SHP77 treated with DMSO at 0.1 percent for 48 hours (cell line): ENCODE data around the gene CCND1.
"Not testable (repeated sequence)": the region's sequence is repeated elsewhere in the genome, so short reads cannot be mapped to it uniquely, and the experiment has no call there.

Source experiments
- DNase-seq: peaks from one replicate; lab custom pipeline; 2025; lab: John Stamatoyannopoulos, UW

Gene CCND1

DNA sequence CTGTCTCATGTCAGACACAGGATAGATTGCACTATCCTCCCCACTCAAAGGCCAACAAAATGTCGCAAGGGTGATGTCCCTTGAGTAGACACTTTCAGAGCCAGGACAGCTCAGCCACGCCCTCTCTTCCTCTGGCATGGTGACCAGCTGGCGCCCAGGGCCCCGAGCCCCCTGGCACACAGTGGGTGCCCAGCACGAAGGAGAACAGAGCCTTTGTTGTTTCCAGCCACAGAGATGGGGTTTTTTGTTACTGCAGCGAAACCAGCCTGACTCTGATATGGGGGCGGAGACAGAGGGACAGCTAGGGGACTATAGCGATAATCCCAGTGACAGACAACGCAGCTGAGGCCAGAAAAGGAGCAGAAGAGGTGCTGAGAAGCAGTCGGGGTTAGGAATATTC is 23.3 kb upstream of the CCND1 start:
- no peak for DNase-seq

DNA sequence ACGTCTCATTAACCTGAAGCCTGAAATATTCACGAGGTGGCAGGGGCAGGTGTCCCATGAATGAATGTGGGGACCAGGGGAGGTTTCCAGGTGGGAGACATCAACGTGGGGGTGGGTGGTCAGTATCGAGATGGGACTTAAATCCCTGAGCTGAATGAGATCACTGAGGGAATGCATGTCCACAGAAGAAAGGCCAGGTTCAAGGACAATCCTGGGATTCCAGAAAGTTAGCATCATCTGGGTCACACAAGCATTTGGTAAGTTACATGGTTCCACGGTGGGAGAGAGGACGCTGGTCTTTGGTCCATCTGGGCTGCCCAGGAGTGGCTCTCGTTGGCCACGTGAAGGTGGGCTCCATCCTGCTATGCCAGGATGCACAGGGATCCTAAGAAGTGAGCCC is 22.7 kb upstream of the CCND1 start:
- DNase-seq = no peak

DNA sequence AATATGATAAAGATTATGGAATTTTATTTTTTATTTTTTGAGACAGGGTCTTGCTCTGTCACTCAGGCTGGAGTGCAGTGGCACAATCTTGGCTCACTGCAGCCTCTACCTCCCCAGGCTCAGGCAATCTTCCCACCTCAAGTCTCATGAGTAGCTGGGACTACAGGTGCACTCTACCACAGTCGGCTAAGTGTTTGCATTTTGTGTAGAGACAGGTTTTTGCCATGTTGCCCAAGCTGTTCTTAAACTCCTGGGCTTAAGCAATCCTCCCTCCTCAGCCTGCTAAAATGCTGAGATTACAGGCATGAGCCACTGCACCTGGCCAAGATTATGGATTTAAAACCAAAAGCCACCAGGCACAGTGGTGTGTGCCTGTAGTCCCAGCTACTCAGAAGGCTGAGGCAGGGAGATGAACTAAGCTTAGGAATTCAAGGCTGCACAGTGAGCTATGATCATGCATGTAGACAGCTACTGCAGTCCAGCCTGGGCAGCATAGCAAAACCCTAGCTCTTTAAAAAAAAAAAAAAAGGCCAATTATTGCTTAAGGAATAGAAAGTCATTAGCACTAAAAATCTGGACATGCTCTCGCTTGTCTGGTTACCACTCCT is 20.2 kb upstream of the CCND1 start:
- no peak for DNase-seq

DNA sequence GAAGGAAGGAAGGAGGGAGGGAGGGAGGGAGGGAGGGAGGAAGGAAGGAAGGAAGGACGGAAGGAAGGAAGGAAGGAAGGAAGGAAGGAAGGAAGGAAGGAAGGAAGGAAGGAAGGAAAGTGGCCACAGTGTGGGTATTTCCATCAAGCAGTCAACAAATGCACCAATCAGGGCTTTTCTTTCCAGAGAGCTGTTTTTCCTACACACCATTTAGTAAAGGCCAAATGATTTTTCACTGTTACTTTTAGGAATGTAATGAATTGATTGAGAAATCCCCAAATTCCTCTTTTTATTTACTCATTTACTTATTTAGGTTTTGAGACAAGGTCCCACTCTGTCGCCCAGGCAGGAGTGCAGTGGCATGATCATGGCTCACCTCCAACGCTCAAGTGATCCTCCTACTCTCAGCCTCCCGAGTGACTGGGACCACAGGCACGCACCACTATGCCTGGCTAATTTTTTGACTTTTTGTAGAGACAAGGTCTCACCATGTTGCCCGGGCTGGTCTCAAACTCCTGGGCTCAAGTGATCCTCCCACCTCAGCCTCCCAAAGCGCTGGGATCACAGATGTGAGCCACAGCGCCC is 18.8 kb upstream of the CCND1 start:
- DNase-seq = not testable (repeated sequence)

DNA sequence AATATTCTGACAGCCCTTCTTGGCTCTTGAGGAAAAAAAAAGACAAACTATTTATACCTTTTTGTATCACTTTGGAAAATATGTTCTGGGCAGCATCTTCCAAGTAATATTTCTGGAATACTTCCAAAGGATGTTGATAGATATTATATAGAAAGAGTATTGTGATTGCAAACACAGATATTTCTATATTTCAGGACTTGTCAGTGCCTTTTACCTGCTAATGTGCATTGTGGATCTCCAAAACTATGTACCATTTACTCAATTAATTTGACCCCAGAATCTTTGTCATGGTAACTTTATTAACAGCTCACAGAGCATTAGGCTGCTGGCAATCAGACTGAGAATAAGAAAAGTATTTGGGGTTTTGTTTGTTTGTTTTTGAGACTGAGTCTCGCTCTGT is 16.7 kb upstream of the CCND1 start:
- no peak for DNase-seq

DNA sequence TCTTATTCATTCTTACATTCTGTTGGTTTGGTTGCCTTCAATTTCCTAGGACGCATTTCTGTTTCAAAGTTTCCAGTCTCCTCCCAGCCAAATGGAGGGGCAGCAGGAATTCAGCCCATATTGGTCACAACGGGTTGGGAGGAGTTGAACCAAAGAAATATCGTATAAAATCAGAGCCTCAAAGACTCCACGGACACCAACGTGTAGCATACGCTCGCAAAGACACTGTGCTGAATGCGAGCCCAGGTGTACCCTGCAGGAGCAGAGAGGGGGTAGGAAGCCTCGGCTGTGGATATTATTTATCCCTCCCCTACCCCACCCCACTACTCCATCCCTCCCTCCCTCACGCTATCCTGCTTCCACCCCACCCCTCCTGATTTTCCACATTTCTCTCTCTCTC is 15.5 kb upstream of the CCND1 start:
- DNase-seq = no peak

DNA sequence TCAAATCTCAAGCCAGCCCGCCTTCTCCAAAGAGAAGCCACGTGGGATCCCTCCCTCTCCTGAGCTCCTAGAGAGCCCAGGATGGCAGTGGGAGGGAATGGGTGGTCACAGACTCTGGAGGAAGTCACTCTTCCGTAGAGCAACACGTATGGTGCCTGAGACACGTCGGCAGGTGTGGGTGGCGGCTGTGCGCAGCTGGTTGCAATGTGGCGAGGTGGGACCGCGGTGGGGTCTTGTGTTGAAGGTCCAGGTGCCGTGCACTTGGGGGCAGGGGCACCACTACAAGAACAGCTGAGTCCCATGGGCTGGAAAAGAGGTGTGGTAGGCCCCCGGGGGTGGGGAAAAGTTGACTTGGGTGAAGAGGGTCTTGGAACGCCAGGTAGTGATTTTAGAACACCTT is 13.4 kb upstream of the CCND1 start:
- no peak for DNase-seq

DNA sequence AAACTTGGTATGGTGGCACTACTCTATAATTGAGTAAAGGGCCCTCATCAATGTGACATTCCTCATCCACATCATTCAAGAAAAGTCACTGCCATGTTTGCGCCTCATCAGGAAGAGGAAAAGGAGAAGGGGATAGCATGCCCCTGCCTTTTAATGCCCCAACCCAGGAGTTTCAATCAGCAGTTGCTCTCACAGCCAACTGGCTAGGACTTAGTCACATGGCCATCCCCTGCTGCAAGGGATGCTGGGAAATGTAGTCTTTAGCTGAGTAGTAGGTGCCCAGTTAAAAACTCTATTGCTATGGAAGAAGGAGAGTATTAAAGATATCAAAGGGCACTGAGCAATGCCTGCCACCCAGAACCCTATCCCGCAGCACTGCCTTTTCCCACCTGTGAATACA is 10.9 kb upstream of the CCND1 start:
- DNase-seq = peak; percentile 4

DNA sequence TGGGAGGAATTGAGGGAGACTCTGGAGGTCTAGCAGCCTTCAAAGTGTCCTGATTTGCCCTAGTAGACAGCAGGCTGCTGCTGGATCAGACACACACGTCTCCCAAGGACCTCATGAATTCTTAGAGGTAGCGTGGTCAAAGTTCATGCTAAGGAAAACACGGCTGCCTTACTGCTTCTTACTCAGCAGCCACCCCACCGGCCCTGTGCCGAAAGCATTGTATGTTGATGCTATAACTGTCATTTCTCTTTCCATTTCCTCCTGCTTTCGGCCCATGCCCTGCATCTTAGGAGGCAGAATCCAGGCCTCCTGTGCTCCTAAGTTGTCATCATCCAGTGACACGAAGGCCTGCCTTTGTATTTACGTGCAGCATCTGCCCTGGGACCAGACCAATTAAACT is 10.5 kb upstream of the CCND1 start:
- no peak for DNase-seq

DNA sequence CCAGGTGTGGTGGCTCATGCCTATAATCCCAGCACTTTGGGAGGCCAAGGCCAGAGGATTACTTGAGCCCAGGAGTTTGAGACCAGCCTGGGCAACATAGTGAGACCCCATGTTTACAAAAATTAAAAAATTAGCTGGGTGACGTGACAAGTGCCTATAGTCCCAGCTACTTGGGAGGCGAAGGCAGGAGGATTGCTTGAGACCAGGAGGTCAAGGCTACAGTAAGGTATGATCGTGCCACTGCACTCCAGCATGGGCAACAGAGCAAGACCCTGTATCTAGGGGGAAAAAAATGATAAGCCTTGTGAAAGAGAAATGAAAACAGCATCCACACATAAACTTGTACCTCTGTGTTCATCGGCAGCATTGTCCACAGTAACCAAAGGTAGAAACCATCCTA is 8.1 kb upstream of the CCND1 start:
- no peak for DNase-seq

DNA sequence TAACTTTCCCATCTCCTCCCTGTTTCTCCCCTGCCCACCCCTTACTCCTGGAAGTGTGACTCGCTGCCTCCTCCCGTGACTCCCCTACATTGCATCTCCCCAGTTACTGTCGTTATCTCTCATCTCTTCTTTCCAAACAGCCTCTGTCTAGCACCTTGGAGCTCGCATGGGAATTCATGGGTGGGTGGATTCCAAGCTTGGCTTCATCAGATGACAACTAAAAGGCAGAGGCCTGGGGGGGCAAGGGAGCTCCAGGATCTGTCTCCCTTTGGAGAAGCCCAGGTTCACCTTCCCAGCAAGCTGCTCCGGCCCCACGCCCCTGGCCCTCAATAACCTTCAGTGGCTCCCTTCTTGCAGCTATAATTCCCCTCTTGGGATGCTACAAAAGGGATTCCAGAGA is 6.9 kb upstream of the CCND1 start:
- no peak for DNase-seq

DNA sequence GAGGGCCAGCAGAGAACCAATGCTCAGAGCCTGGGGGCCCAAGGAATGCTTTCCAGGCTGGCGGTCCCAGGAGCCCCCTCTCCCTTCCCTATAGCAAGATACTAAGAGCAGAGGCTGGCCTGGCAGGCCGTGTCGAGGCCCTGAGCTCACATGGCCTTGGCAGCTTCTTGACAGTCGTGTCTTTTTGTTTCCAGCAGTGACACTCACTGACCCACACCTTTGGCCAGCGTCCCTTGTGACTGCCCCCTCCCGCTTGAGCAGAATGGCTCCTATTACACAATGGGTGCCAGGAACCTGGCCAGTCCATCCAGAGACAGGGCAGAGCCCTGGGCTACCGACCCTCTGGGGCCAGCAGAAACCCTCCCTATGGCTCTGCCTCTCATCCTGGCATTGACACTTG is 6.4 kb upstream of the CCND1 start:
- no peak for DNase-seq

DNA sequence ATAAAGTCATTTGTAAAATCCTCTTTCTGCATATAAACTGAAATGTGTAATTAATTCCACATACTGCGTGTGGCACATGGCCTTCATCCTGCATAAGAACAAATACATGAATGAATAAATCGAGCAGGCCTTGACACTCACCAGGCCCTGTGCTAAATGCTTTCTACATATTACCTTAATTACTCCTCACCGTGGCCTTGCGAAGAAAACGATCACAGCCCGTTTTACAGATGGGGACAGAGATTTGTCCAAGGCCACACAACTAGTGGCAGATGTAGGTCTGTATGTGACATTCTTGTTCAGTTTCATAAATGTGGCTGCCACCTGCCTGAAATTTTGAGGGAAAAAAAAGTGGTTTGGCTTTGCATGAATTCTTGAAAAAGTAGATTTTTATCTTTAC is 5.8 kb upstream of the CCND1 start:
- no peak for DNase-seq

DNA sequence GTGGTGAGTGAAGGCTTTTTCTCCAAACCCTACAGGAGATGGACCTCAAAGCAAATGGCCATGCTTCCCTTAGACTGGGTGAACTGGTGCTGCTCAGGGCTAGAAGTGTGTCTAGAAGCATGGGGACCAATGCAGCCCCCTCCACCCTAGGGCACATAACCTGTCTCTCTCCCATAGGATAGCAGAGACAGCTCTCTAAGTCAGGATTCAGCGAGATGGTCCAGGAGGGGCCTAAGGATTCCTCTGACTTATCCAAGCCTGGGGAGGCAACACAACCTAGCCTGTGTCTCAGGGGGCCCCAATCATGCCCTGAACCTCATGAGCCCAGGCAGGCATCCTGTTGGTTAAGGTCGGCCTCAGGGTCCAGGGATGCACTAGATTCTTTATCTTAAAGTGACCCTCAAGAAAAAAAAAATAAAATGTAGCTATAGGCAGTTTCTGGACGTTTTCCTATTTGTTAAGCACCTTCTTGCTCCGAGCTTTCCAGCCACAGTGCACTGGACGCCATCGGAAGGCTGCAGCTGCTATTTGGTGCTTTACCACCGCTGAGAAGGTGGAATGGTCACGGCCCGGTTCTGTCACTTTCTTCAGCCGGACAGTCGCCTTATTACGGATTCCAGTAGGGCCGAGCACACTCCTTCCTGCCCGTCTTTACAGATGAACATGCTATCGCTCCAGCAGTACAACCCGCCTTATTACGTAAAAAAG is 5.0 kb upstream of the CCND1 start:
- DNase-seq = no peak

DNA sequence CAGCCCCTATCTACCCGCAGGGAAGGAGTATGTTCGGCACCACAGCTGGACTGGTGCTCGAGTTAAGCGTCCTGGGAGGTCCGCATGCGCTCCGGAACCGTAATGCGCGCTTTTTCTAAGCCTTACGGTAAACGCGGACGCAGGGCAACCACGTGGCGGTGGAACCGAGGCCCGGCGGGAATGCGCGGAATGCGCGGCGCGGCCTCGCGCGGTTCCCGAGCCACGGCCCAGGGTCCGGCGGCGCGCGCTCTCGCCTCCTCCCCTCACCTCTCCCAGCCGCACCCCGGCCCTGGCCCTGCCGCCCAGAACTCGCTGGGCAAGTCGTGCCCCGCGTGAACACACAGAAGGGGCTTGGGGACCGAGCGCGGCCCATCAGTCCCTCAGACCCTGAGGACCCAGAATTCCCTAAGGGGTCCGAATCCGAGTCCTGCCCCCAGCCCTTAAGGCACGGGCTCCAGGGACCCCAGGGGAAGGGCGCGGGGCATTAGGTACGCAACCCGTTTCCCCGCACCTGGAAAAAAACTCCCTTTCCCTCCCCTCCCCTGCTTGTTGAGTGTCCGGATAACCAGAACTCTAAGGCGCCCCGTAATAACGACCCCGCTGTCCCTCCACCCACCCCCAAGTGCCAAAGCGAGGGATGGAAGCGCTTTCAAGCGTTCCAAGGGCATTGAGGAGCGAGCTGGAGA is 4.3 kb upstream of the CCND1 start:
- no peak for DNase-seq

DNA sequence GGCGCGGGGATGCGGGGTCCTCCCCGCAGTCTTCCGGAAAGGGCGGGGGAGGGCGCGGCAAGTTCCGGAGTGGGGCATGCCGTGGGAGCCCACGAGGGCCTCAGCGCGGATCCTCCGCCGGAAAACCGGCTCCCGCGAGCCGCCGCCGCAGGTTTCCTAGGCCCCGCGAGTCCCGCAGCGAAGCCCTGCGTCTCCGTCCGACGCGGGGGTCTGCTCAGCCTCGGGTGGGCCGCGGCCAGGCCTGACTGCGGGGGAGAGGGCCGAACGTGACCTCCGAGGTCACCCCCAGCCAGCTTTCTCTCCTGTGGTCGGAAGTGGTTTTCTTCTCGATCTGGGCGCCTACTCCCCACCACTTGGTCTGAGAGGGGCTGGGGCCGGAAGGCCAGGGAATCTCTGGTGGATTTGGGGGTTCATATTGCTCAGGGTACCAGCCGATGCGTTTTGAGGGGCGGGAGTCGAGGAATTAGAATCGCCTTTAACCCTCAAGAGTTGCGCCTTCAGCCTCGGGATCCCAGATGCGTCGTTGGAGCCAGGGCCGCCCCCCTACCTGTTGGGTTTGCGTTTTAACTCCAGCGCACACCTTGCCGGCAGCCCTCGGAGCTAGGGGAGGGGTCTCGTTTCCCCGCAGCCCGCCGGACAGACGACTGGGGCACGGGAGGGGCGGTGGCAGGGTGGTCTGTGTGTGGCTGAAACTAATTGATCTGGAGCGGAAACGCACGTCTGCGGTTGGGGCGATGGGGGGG is 3.6 kb upstream of the CCND1 start:
- DNase-seq = no peak

DNA sequence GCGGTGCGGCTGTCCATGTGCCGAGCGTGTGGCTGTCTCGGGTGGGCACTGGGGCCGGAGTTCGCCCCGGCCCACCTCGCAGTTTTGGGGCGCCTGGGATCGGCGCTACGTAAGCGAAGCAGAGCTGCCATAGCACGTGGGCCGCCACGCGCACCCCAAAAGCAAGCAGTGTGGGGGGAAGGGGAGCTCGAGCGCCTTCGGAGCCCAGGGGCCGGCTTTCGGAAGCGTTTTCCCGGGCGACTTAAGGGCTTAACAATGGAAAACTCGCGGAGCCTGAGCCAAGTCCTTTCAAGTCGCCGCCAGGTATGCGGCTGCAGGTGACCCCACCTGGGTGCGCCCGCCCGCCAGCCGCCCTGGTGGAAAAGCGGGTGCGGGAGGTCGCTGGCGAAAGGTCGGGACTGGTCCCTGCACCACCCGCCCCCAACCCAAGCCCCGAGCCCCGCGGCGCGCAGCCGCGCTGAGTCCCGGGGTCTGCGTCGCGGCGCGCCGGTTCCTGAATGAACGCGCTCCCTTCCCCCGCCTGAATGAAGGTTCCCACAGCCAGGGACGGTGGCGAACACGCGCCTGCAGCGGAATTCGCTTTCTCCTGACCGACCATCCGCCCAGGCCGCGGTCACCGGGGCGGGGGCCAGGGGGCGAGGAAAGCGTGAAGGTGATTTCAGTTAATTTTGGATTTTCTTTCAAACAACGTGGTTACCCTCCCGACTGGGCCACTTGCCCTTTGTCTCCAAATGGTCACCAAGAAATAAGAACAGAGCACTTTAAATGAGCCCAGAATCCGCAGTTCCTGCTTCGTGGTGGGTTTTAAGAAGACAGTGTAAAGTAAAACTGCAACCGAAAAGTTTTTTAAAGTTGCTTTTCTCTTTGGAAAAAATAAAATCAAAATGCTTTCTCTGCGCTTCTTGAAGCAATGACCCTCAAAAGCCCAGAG is 2.8 kb upstream of the CCND1 start:
- no peak for DNase-seq

DNA sequence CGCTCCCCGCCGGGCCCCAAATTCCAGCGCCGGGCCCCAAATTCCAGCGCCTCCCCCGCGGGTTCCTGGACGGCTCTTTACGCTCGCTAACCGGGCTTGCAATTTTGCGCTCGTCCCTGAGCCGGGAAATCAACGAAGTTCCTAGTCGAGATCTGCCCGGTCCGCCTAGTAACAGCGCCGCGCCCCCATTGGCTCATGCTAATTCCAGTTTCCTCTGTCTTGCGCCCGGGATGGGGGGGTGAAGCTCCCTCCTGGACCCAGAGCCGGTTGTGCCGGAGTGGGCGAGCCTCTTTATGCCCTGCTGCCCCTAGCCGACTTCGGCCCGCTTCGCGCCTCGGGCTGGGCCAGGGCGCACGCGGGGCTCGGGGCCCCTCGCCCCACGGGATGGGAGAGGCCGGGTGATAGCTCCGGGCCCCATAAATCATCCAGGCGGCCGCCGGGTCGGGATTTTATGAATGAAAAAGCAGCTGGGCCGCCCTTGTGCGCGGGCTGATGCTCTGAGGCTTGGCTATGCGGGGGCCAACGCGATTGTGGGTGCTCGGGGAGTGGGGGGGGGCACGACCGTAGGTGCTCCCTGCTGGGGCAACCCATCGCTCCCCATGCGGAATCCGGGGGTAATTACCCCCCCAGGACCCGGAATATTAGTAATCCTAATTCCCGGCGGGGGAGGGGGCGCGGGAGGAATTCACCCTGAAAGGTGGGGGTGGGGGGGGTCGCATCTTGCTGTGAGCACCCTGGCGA is 1.8 kb upstream of the CCND1 start:
- DNase-seq = peak; percentile 84

DNA sequence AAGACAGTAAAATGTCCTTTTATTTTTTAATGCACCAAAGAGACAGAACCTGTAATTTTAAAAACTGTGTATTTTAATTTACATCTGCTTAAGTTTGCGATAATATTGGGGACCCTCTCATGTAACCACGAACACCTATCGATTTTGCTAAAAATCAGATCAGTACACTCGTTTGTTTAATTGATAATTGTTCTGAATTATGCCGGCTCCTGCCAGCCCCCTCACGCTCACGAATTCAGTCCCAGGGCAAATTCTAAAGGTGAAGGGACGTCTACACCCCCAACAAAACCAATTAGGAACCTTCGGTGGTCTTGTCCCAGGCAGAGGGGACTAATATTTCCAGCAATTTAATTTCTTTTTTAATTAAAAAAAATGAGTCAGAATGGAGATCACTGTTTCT is 1.1 kb upstream of the CCND1 start:
- DNase-seq = no peak

DNA sequence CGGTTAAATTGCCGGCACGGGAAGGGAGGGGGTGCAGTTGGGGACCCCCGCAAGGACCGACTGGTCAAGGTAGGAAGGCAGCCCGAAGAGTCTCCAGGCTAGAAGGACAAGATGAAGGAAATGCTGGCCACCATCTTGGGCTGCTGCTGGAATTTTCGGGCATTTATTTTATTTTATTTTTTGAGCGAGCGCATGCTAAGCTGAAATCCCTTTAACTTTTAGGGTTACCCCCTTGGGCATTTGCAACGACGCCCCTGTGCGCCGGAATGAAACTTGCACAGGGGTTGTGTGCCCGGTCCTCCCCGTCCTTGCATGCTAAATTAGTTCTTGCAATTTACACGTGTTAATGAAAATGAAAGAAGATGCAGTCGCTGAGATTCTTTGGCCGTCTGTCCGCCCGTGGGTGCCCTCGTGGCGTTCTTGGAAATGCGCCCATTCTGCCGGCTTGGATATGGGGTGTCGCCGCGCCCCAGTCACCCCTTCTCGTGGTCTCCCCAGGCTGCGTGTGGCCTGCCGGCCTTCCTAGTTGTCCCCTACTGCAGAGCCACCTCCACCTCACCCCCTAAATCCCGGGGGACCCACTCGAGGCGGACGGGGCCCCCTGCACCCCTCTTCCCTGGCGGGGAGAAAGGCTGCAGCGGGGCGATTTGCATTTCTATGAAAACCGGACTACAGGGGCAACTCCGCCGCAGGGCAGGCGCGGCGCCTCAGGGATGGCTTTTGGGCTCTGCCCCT is 529 bp upstream of the CCND1 start:
- DNase-seq = no peak
